Hypothalamus (tissue), 51 donors: ENCODE measurements around the gene SLC44A3.

Source experiments
- DNase-seq, 51 donors: peaks; one replicate each; lab custom pipeline; 2025; lab: John Stamatoyannopoulos, UW

Gene SLC44A3

DNA sequence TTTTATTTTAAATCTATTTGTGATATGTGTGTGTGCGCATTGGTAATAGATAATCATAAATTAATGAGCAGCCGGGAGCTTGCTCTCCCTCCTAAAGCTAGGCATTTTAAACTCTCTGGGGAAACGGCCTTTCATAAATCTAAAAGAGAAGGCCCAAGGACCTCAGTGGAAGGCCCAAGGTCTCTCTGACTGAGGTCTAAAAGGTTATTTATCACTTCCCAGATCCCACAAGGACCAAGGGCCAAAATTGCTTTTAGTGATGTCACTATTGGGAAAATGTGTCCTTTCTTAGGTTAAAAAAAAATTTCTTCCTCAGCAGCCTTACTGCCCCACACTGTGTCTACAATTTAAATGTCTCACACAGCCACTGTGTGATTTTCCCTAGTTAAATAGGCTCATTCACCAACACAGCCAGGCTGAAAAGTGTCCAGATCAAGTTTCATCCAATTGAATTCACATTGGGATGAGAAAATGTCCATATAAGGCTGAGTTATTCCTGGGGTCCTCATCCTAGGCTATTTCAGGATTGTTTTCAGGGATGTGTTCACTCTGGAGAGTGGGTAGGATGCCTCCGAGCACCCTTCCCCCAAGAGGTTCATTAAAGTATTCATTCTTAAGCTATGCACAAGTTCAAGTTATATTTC, 46.1 kb downstream of the SLC44A3 start:
- peak in 2 of 51 donors; percentile 29 to 45 for DNase-seq

- DNase-seq, result no peak
These were observed 50.9 kb downstream of the SLC44A3 start for GRCh38 chr1:94871031-94871430.

DNA sequence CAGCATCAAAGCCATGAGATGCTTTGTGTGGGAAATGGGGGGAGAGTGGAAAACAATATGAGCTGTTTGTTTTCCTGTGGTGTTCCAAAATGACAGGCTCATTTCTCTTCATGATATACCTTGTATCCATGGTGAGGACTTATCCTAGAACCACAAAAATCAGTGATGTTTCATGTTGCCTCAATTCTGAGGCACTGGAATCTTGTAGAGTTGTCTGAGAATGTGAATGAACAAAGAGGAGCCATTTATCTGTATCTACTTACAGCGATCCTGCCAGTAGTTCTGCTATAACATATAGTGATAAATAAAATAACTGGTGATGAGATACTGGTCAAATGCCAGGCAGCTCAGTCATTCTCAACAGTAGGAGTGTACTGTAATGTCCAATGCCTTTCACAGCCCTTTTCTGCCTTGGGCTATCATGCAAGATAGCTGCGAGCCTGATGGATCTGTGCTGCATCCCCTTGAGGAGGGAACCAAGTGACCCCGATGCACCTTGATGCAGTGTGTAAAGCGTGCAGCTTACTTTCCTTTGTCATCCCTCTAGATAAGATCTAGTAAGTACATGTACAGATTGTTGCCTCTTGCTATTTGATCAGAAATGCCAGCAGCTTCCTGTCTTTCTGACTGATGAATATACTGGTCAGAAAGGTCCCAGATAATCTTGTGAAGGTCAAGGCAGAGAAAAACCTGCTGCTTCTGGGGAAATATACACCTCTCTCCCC, 52.8 kb downstream of the SLC44A3 start:
- DNase-seq, result no peak

- DNase-seq, result peak in 41 of 51 donors; percentile 12 to 87 (median 63)
These were observed 53.6 kb downstream of the SLC44A3 start for GRCh38 chr1:94873520-94874351.

DNA sequence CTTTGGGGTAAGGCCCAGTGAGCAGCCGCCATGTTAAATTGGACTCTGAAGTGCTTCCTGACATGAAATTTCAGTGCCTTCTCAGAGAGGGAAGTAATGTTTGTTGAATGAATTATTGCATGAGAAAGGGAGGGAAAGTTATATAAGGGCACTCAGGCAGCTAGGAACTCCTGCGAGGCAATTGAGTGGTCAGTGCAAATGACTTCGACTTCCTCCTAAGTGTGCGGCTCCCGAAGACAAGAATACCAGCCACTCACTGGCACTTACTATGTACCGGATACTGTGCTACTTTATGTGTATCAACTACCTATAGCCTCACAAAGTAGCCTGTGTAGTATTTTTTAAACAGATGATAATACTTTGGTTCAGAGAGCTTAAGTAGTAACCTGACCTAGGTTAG, 54.3 kb downstream of the SLC44A3 start:
- DNase-seq, result no peak

DNA sequence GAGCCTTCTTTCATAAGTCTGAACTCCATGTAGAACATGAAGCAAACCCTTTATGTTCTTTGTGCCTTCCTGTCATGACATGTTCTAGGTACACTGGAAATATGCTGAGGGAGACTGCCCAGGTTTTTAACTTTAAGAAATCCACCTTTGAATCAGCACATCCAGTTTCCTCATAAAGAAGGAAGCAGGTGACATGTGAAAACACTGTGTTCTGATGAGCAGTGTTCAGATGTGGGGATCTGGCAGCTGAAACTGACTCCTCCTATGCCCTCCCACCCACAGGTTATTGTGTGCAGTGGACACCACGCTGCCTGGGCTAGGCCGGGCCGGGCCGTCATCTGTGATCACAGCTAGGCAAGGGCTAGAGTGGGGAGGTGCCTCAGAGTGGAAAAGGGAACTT, 55.6 kb downstream of the SLC44A3 start:
- DNase-seq, result no peak

- DNase-seq, result no peak
These were observed 56.2 kb downstream of the SLC44A3 start for GRCh38 chr1:94876362-94876761.

DNA sequence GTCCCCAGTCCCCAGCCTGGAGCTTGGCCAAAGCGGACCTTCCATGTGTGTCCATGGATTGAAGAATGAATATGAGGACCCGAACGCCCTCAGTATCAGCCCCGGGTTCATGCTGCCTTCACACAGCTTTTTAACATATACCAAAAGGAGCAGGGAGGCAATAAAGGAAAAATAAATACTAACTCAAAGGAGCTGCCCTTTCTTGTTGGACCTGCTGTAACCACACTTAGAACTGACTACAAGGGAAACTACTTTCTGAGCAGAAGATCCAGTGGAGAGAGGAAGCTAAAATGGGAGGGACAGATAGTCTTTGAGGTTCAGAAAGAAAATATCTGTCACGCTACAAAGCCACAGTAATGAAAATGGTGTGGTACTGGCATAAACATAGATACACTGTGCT, 58.2 kb downstream of the SLC44A3 start:
- no peak for DNase-seq

GRCh38 chr1:94883691-94884090, 63.5 kb downstream of the SLC44A3 start:
- DNase-seq, result peak in 1 of 51 donors; percentile 24

DNA sequence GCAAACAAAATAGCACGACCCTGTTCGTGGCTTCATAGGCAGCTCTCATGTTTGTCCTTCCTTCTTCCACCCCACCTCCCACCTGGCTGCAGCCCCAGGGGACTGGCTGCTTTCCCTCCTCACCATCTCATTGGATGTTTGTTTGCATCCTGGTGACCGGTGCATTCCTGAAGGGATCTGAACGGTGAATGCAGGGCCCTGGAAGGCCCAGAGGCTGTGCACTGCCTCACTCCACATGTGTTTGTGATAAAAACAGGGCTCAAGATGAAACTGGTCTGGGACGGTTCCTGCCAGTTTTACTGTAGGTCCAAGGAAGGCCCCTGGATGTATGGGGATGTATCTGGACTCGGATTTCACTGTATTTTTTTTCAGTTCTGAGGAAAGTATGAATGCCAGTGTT, 63.9 kb downstream of the SLC44A3 start:
- DNase-seq, result peak in 18 of 51 donors; percentile 8 to 65 (median 32)

- peak in 1 of 51 donors; percentile 24 for DNase-seq
These were observed 64.3 kb downstream of the SLC44A3 start for GRCh38 chr1:94884507-94884906.

- no peak for DNase-seq
These were observed 66.2 kb downstream of the SLC44A3 start for GRCh38 chr1:94886361-94886760.

GRCh38 chr1:94887106-94887505, 66.9 kb downstream of the SLC44A3 start:
- DNase-seq, result no peak

DNA sequence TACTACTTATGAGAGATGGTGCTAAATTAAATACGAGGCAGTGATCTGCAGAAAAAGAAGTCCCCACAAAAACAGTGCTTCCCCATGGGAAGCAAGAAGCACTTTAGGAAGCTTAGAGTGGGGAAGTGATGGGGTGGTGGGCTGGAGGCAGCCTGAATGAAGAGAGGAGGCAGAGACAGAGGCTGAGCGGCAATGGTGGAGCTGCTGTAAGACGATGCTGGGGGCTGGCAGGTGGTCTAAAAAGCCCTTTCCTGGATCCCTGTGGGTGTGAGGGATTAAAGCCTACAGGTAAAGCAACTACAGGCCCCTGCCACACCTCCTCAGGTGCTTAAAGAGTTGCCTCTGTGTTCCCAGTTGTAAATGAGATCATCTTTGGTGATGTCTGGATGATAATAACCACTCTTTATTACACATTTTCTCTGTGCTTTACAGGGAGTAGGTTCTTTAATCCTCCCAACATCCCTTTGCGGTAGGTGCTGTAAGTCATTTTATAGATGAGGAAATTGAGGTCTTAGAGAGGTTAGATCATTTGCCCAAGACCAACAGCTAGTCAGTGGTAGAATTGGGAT, 67.5 kb downstream of the SLC44A3 start:
- no peak for DNase-seq

GRCh38 chr1:94888201-94888600, 68.0 kb downstream of the SLC44A3 start:
- no peak for DNase-seq

GRCh38 chr1:94892604-94893254, 72.6 kb downstream of the SLC44A3 start:
- DNase-seq, result no peak

GRCh38 chr1:94894630-94895029, 74.5 kb downstream of the SLC44A3 start:
- no peak for DNase-seq

GRCh38 chr1:94895518-94895917, 75.4 kb downstream of the SLC44A3 start:
- no peak for DNase-seq

- DNase-seq, result no peak
These were observed 78.6 kb downstream of the SLC44A3 start for GRCh38 chr1:94898491-94899385.

DNA sequence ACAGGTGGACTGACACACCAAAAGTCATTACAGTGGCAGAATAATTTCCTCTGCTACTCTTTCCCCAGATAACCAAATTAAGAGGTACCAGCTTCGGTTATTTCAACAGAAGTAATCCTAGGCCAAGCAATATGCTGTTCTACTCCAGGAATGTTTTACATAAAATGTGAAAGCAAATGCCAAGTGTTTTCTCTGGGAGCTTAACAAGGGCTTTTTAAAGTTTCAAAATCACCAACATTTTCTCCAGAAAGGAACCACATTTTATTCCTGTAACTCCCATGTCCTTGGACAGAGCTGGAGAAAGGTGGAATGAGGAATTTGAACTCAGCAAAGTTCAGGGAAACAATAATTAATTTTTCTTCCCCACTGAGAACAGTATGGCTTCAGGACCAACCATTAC, 79.6 kb downstream of the SLC44A3 start:
- no peak for DNase-seq
